D721Med (cell line): ENCODE measurements around the gene PHLDA1.

ENCODE experiments used
- DNase-seq: peaks from one replicate; pipeline ENCODE4 v3.0.0; 2011; ENCODE audit warnings: low spot score; ENCODE audit not compliant: insufficient read length
- FAIRE-seq: peaks from 2 replicates; lab custom pipeline; 2011; peaks lifted over from hg19 to GRCh38; lab: Jason Lieb, UNC
- TF ChIP-seq, protein P1 (sequence below): IDR thresholded peaks from 2 replicates; pipeline ENCODE4 v1.5.1; 2012; ENCODE audit warnings: mild to moderate bottlenecking, control low read depth; ENCODE audit not compliant: insufficient read depth; ENCODE audit errors: missing control alignments

Gene PHLDA1

DNA sequence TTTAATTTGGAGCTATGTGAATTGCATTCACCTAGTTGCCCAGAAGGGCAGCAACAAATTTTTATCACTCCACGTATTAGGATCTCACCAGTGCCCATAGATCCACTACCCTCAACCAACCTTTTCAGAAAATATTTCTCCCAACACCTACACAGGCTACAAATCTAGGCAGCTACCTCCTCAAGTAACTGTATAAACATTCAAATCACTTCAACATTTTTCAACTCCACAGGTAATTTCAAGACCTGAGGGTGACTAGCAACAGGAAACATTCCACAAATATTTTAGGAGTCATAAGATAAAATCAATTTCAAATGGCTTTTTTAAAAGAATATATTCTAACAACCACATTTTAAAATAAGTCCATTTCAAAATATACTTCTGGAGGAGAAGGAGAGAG is 12.9 kb downstream of the PHLDA1 start:
- no peak for FAIRE-seq
- DNase-seq: no peak
- TF ChIP-seq, protein P1, sequence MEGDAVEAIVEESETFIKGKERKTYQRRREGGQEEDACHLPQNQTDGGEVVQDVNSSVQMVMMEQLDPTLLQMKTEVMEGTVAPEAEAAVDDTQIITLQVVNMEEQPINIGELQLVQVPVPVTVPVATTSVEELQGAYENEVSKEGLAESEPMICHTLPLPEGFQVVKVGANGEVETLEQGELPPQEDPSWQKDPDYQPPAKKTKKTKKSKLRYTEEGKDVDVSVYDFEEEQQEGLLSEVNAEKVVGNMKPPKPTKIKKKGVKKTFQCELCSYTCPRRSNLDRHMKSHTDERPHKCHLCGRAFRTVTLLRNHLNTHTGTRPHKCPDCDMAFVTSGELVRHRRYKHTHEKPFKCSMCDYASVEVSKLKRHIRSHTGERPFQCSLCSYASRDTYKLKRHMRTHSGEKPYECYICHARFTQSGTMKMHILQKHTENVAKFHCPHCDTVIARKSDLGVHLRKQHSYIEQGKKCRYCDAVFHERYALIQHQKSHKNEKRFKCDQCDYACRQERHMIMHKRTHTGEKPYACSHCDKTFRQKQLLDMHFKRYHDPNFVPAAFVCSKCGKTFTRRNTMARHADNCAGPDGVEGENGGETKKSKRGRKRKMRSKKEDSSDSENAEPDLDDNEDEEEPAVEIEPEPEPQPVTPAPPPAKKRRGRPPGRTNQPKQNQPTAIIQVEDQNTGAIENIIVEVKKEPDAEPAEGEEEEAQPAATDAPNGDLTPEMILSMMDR: no peak

- TF ChIP-seq, protein P1: no peak
- no peak for DNase-seq
- no peak for FAIRE-seq
These were observed 13.5 kb downstream of the PHLDA1 start for GRCh38 chr12:76018111-76018510.

DNA sequence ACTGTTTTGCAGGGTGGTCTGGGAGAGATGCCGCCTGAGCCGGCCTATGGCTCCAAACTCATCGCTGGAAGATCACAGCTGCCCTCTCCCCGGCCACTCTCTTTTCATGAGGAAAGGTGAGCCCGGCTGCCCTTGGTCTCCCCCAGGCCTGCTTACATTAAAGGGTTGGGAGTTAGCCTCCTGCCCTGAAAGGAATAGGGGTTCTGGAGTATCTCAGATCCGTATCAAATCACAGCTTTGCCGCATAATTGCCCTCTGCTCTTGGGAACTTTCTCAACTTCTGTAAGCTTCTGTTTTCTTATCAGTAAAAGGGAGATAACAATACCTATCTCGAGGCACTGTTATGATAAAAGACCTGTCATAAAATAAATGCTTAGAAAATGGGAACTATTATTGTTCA is 17.6 kb downstream of the PHLDA1 start:
- no peak for FAIRE-seq
- DNase-seq: no peak
- TF ChIP-seq, protein P1: no peak

- TF ChIP-seq, protein P1: no peak
- FAIRE-seq: no peak
These were observed 18.0 kb downstream of the PHLDA1 start for GRCh38 chr12:76013603-76014002.

GRCh38 chr12:76012644-76013043 is 18.9 kb downstream of the PHLDA1 start:
- DNase-seq: no peak
- TF ChIP-seq, protein P1: no peak
- FAIRE-seq: no peak

More at GRCh38 chr12:76013603-76014002, 18.0 kb downstream of the PHLDA1 start:
- DNase-seq: no peak

DNA sequence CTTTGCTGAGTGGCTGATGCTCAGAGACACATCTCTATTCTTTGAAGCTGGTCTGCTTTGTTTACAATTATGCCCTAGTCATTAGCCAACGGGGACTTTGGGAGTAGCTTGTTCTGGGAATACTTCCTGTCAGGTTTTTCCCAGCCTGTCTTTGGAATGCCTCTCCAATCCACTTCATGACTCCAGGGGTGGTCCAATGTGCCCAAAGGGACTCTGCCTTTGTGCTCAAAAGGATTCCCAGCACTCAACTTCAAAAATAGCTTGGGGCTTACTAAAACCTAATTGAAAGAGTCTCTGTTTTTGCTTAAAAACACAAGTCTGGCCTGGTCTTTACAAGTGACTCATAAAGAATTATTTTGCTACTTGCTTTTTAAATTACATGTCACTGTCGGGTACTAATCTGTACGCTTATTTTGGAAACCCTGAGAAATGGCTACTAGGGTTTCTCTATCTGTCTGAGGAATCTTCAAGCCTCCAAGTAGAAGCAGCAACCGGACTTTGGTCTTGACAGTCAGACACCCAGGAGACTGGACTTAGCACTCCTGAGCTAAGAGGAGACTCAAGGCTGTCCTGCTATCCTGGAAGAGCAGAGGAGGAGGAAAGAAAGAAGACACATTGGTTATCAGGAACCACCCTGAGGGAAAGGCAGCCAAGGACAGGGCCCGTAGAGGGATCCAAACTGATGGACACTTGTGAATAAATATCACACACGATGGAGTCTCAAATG is 20.7 kb downstream of the PHLDA1 start:
- TF ChIP-seq, protein P1: no peak
- DNase-seq: no peak
- FAIRE-seq: no peak

DNA sequence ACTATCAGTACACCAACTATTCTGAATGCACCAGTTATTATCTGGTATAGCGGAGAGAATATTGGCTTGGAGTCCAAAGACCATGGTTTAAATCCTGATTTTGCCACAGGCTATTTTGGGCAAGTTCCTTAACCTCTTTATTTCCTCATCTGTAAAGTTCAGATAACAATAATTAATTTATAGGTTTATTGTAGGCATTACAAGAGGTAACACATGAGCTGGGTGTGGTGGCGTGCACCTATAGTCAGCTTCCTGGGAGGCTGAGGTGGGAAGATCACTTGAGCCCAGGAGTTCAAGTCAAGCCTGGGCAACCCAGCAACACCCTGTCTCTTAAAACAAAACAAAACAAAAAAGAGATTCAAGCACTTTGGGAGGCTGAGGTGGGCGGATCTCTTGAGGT is 23.1 kb downstream of the PHLDA1 start:
- no peak for FAIRE-seq
- no peak for DNase-seq
- TF ChIP-seq, protein P1: no peak
